HepG2 (cell line): ENCODE results near the gene ASPHD1. TPM values are rescaled to one million over a fixed set of nuclear protein-coding genes. Genes with fewer than 3 reads are reported as not detected.

Experiments used
- ATAC-seq: fragments of 200-7000 bp; cut with Tn5 transposase; 3 replicates; pipeline ENCODE4 v1.9.1; 2020; ENCODE audit warnings: mild to moderate bottlenecking, moderate library complexity
- BruUV-seq: library from RNA; stranded (reverse); fragments of 400-500 nt; replicated peaks from 2 replicates; lab custom pipeline; 2021; lab: Mats Ljungman, UMichigan
- CTCF ChIA-PET: fragments of 300-600 bp; formaldehyde crosslinking; extraction: SDS; loops from one replicate; lab custom pipeline; 2021; ENCODE audit warnings: low total read pairs, inconsistent platforms, low intra/inter-chr PET ratio; lab: Yijun Ruan, JAX
- POLR2A ChIA-PET: fragments of 350-600 bp; sonication (Branson Sonifier 250); formaldehyde crosslinking; loops from one replicate; lab custom pipeline; 2020; ENCODE audit warnings: antibody characterized with exemption, inconsistent platforms; lab: Yijun Ruan, JAX
- DNase-seq: peaks from one replicate; pipeline ENCODE4 v3.0.0-alpha.2; 2015; ENCODE audit warnings: low spot score
- FAIRE-seq: peaks from 3 replicates; lab custom pipeline; 2011; peaks lifted over from hg19 to GRCh38; lab: Jason Lieb, UNC
- H2AFZ ChIP-seq: one replicate; pipeline ENCODE4 v1.6.1; 2011; ENCODE audit warnings: low read length, inconsistent platforms
- H3K27ac ChIP-seq: fragments of 300-600 bp; 3 replicates; pipeline ENCODE4 v1.8.0; 2011; ENCODE audit warnings: mixed run types, mild to moderate bottlenecking, mixed read lengths, low read length, inconsistent platforms; ENCODE audit not compliant: insufficient read depth; ENCODE audit errors: extremely low read length
- H3K27me3 ChIP-seq, 2 experiments: fragments of 200-600 bp in 1 of 2; 2 replicates in 1 of 2; 3 replicates in 1 of 2; pipeline versions ENCODE4 v1.6.0 to v1.8.0; 2011; ENCODE audit warnings: low read length in 2 of 2, mild to moderate bottlenecking in 2 of 2, moderate library complexity in 2 of 2, inconsistent platforms in 1 of 2; ENCODE audit not compliant: insufficient read depth in 2 of 2, control insufficient read depth in 1 of 2
- H3K36me3 ChIP-seq, 2 experiments: fragments of 200-600 bp in 1 of 2; replicated peaks in 1 of 2; 2 replicates in 1 of 2; 3 replicates in 1 of 2; pipeline versions ENCODE4 v1.5.1 to v1.8.0; 2011; ENCODE audit warnings: low read length in 2 of 2, inconsistent platforms in 1 of 2; ENCODE audit not compliant: insufficient read depth in 2 of 2, control insufficient read depth in 1 of 2
- H3K4me1 ChIP-seq: 2 replicates; pipeline ENCODE4 v1.5.1; 2012; ENCODE audit warnings: low read length, inconsistent platforms; ENCODE audit not compliant: insufficient read depth
- H3K4me2 ChIP-seq: 2 replicates; pipeline ENCODE4 v1.6.0; 2011; ENCODE audit warnings: low read depth, low read length, inconsistent platforms
- H3K4me3 ChIP-seq, 3 experiments: fragments of 200-600 bp in 1 of 3; sonication (generic), shearing (Covaris generic) in 1 of 3; replicated peaks in 1 of 3; 2 replicates each; pipeline ENCODE4 v1.5.1; 2011 to 2016; ENCODE audit warnings: low read length in 3 of 3, inconsistent platforms in 2 of 3, low read depth in 2 of 3, mild to moderate bottlenecking in 2 of 3, control low read depth in 1 of 3, mixed read lengths in 1 of 3; ENCODE audit not compliant: insufficient read depth in 1 of 3
- H3K79me2 ChIP-seq: one replicate; pipeline ENCODE4 v1.6.1; 2011; ENCODE audit warnings: low read length, inconsistent platforms; ENCODE audit not compliant: insufficient read depth
- H3K9ac ChIP-seq: 2 replicates; pipeline ENCODE4 v1.6.0; 2011; ENCODE audit warnings: mild to moderate bottlenecking, low read depth, low read length, inconsistent platforms; ENCODE audit not compliant: insufficient read depth
- H3K9me3 ChIP-seq: 2 replicates; pipeline ENCODE4 v1.5.1; 2012; ENCODE audit warnings: mild to moderate bottlenecking, low read length
- H4K20me1 ChIP-seq: 2 replicates; pipeline ENCODE4 v1.6.0; 2011; ENCODE audit warnings: inconsistent platforms, mild to moderate bottlenecking, low read length, moderate library complexity; ENCODE audit not compliant: insufficient read depth
- EEA1 ChIP-seq: sonication (generic); formaldehyde crosslinking; IDR thresholded peaks from 2 replicates; pipeline ENCODE4 v1.5.1; 2020; ENCODE audit warnings: mild to moderate bottlenecking, missing genetic modification reagents, borderline replicate concordance
- MLXIP ChIP-seq: sonication (generic); formaldehyde crosslinking; IDR thresholded peaks from 2 replicates; pipeline ENCODE4 v1.9.0; 2021; ENCODE audit warnings: missing genetic modification reagents, borderline replicate concordance
- SETDB1 ChIP-seq: sonication (generic); formaldehyde crosslinking; IDR thresholded peaks from 2 replicates; pipeline ENCODE4 v1.5.1; 2020; ENCODE audit warnings: missing genetic modification reagents, mild to moderate bottlenecking, borderline replicate concordance
- ZBTB40 ChIP-seq, 2 experiments: fragments of 450-650 bp in 1 of 2; sonication (generic) in 1 of 2; formaldehyde crosslinking in 1 of 2; IDR thresholded peaks; 2 replicates each; pipeline versions ENCODE4 v1.6.1 to v1.8.0; 2016 to 2022; ENCODE audit warnings: antibody characterized with exemption in 1 of 2, mild to moderate bottlenecking in 1 of 2, missing genetic modification reagents in 1 of 2
- WGBS: methylation state at CpG from one replicate; pipeline ENCODE4 v1.1.6; 2017; ENCODE audit warnings: low lambda C conversion rate; 5-methylcytosine and 5-hydroxymethylcytosine counted together
- in situ Hi-C: cut with HindIII; loops from 2 replicates; pipeline ENCODE4 v1.10.0; 2017; ENCODE audit warnings: low pct_unique_long_range_greater_than_20kb; ENCODE audit not compliant: extremely low pct_ligation_motif_present
- intact Hi-C: fragments of 100-400 bp; cut with micrococcal nuclease; formaldehyde crosslinking; loops from one replicate; pipeline ENCODE4 v1.10.0; 2022; ENCODE audit not compliant: unreplicated experiment
- polyA plus RNA-seq, 8 experiments: library from polyadenylated mRNA; depleted of rRNA in 3 of 8; stranded (reverse) in 7 of 8; unstranded in 1 of 8; fragments of >200 nt; fragmentation: Illumina TruSeq in 4 of 8; extraction: Trizol in 4 of 8; gene quantifications; 2 replicates each; pipeline versions ENCODE4 v1.2.1 to v1.2.3, GENCODE V29; 2011 to 2016; ENCODE audit warnings: low read depth in 4 of 8, missing spikeins in 1 of 8, mixed read lengths in 1 of 8; ENCODE audit not compliant: insufficient read depth in 1 of 8
- total RNA-seq, 5 experiments: library from RNA; depleted of rRNA; stranded (reverse); fragments of >200 nt; fragmentation: Illumina TruSeq; extraction: Trizol; gene quantifications; 2 replicates each; pipeline ENCODE4 v1.2.3, GENCODE V29; 2016; ENCODE audit warnings: low read depth in 1 of 5

Gene ASPHD1
- total and polyA plus RNA-seq, 2 of the 13 experiments (the other 11 are each of a cell fraction or from before 2014, with no cell fraction given), result 13.1 to 19.7 TPM

- CTCF ChIA-PET, result no interaction called here
- H4K20me1 ChIP-seq, result no peaks in the 10 kb centered on the region; the same call in 1 of the 2 replicates
- TF ChIP-seq MLXIP (no peak), SETDB1 (CRISPR knock-in tag) (no peak), EEA1 (CRISPR knock-in tag) (no peak), ZBTB40 (IDR thresholded peaks at IDR 0.05) (no peak), ZBTB40 (CRISPR knock-in tag; IDR thresholded peaks at IDR 0.05) (no peak)
- H3K4me2 ChIP-seq, result no peak overlapping the region
- no peak for FAIRE-seq
- intact Hi-C loops (loop anchor here (5.0 kb wide), 1 partner anchor 33 kb away; no protein-coding TSS in a partner anchor), in situ Hi-C loops (loop anchor here (10.0 kb wide), 1 partner anchor 145 kb away; no protein-coding TSS in a partner anchor)
- H3K4me3 ChIP-seq, result no peak overlapping the region
- peaks cover 13% of the 10 kb centered on the region for H3K79me2 ChIP-seq
- ATAC-seq, result no peak
- H3K9ac ChIP-seq, result no peak overlapping the region
- BruUV-seq, result no TSS peak
- no peaks in the 10 kb centered on the region for H3K9me3 ChIP-seq
- DNase-seq, result no peak
- peaks cover 6 to 13% of the 10 kb centered on the region in 2 experiments; a peak in 4 of 5 replicates for H3K36me3 ChIP-seq
- 97% methylated on average over 9 of the region's 9 CpGs for WGBS
- no peaks in the 10 kb centered on the region; a peak in 1 of 5 replicates for H3K27me3 ChIP-seq
- POLR2A ChIA-PET, result no interaction called here
- H2AFZ ChIP-seq, result no peak overlapping the region
- H3K4me1 ChIP-seq, result peaks cover 34% of the 10 kb centered on the region
- no peak overlapping the region for H3K27ac ChIP-seq
Observed at GRCh38 chr16:29860218-29860617, 40.1 kb upstream of the ASPHD1 start.
